GM21390 (cell line): ENCODE measurements around the gene RNF182.
"Not testable (repeated sequence)": the region's sequence is repeated elsewhere in the genome, so short reads cannot be mapped to it uniquely, and the experiment has no call there.

Experiments
- ATAC-seq: cut with Tn5 transposase; IDR thresholded peaks from one replicate; pipeline ENCODE4 v1.9.1; 2021; ENCODE audit not compliant: unreplicated experiment

RNF182 gene

DNA sequence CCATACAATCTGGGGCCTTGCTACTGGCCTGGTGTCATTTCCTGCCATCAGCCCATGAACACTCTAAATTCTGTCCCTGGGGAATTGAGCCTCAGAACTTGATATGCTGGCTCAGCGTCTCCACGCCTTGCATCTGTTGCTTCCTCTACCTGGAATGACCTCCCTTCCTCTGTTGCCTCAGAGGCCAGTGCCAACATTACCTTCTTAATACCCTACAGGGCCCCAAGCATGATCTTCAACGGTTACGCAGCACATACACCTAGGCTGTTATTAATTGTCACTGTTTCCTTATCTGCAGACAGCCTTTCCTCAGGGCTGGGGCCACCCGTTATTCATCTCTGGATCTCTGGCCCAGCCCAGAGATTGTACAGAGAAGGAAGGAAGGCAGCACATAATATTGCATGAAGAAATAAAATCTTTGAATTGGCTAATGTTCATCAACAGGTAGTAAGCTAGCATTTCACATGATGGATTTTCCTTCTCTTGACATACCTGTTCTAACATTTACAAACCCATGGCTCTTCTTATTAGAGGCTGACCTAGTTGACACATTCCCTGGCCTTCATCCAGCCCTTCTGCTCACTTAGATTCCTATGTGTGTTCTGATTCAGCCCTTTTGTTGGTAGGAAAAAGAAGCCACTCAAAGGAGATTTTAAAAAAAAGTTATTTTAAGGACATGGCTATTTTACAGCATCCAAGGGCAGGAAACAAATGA is 8.4 kb upstream of the RNF182 start:
- no peak for ATAC-seq

- ATAC-seq: no peak
Measured at GRCh38 chr6:13917141-13917540, 7.6 kb upstream of the RNF182 start.

DNA sequence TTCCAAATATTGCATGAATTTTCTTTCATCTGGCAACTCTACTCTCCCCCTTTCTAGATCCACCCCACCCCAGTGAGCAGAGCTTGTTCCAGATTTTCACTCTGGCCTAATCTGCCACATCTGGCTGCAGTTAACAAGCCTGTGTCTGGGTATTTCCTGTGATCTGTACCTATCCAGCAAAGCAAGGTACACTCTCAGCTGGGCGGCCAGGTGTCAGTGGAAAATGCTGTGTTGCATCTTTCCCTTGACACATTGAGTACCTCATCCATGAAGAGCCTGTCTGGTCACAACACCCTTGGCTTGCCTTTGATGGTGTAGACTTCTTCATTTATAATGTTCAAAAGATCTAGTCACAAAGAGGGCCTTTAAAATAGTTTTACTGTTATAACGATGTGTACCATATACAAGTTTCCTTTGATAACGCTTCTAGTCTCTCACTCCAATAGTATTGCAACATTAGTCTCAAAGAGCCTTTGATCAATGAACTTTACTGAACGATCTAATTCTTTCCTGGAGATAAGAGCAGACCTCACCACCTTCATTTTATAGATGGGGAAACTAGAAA is 6.0 kb upstream of the RNF182 start:
- no peak for ATAC-seq

GRCh38 chr6:13919861-13920260 is 4.9 kb upstream of the RNF182 start:
- no peak for ATAC-seq

- ATAC-seq: no peak
Measured at GRCh38 chr6:13920552-13920951, 4.2 kb upstream of the RNF182 start.

GRCh38 chr6:13922750-13923149 is 2.0 kb upstream of the RNF182 start:
- no peak for ATAC-seq

DNA sequence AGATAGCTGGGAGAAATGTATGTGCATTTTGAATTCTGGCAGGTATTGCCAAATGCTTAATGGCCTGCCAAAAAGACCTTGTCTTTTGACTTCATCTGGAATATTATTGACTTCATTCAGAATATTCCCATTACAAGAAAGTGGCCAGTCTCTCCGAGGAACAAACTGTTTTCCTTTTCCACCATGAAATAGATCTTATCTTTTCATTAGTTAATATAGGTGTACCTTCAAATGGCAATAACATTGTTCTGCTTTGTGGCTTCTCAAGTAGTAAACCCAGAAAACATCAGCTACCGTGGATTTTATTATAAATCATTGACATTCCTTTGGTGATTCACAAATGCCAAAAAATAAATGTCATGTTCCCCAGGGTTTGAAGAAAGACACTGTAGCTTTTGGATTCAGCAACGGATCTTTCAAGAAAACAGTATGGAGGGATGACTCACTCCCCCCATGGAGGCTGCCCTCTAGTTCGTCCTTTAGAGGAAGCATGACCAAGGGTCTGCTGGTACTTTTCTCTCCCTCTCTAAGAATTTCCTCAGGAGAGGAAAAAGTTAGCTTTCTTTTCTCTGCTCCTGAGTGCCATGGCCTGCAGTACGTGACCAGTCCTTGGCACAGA is 1.1 kb upstream of the RNF182 start:
- no peak for ATAC-seq

GRCh38 chr6:13924146-13924948 is 405 bp upstream of the RNF182 start:
- no peak for ATAC-seq

DNA sequence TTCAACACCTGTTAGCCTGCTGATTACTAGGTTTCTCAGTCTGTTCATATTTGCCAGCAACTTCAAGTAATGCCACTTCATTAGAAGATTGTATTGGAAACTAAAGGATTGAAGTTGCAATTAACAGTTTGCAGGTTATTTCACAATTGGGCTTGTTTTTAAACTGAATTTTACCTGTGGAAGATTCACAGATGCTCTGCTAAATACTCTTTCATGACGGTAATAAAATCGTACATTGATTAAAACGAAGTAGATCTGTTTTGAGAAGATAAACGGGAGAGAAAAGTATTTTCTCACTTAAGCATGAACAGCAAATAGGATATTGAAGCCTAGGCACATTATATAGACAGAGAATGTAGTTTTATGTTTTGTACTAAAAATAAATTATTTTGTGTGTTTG is 1.6 kb downstream of the RNF182 start:
- ATAC-seq: no peak

- no peak for ATAC-seq
Measured at GRCh38 chr6:13927203-13927602, 2.5 kb downstream of the RNF182 start.

- no peak for ATAC-seq
Measured at GRCh38 chr6:13929196-13929595, 4.4 kb downstream of the RNF182 start.

DNA sequence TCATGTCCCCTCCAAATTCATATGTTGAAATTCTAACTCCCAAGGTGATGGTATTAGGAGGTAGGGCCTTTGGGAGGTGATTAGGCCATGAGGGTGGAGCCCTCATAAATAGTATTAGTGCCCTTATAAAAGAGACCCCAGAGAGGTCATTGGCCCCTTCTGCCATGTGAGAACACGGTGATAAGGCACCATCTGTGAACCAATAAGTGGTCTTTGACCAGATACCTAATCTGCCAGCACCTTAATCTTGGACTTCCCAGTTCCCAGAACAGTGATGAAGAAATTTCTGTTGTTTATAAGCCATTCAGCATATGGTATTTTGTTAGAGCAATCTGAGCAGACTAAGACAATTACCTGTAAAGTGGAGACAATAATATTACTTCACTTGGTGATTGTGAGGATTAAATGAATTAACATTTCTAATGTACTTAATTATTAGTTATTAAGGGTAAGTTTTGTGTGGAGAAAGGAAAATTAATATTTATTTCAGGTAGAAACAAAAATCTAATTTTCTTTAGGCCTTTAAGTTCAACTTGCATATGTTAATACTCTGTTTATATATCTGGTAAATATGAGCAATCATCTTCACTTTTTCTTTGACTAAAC is 7.1 kb downstream of the RNF182 start:
- ATAC-seq: no peak

DNA sequence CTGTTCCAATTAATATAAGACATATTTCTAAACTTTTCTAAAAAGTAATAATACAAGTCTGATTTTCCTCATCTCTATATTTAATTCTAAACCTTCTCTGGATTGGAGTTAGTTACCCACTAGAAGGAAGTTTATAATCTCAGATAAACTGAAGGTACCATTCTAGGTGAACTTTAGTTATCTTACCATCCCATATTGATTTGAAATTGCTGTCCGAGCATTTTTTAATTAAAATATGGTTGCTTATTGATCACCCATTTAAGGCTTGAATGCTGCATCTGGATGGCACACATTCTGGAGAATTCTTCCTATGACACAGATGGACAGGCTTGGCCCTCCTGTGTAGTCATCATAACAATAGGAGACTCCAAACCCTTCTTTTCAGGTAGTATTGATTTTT is 8.0 kb downstream of the RNF182 start:
- no peak for ATAC-seq

- ATAC-seq: no peak
Measured at GRCh38 chr6:13934721-13935120, 10.0 kb downstream of the RNF182 start.

GRCh38 chr6:13935190-13935880 is 10.6 kb downstream of the RNF182 start:
- no peak for ATAC-seq

DNA sequence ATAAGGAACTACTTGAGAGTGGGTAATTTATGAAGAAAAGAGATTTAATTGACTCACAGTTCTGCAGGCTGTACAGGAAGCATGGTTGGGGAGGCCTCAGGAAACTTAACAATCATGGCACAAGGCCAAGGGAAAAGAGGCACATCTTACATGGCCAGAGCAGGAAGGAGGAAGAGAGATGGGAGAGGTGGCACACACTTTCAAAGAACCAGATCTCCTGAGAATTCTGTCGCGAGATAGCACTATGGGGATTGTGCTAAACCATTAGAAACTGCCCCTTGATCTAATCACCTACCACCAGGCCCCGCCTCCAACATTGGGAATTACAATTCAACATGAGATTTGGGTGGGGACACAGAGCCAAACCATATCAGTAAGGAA is 11.1 kb downstream of the RNF182 start:
- ATAC-seq: not testable (repeated sequence)

- no peak for ATAC-seq
Measured at GRCh38 chr6:13941902-13942301, 17.1 kb downstream of the RNF182 start.

DNA sequence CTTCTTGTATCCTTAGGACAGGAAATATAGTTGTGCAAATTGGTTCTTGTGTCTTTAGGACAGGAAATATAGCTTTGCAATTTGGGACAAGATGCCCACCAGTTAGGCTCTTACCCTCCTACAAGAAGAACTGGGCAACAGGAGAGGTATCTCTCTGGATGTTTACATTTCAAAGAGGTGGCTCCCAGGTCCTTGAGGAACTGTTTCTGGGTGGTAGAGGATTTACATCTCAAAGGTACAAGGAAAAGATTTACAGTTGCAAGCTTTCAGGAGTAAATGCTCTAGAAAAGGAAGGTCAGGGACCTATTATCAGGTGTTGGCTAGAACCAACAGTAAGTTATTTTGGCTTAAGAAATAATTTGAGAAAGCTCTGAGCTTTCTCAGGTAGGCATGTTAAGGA is 19.2 kb downstream of the RNF182 start:
- ATAC-seq: no peak

GRCh38 chr6:13946506-13946905 is 21.8 kb downstream of the RNF182 start:
- ATAC-seq: no peak

- ATAC-seq: no peak
Measured at GRCh38 chr6:13947611-13948178, 22.9 kb downstream of the RNF182 start.
